Measurements from ENCODE around the gene HHIPL2. TPM values are rescaled to one million over a fixed set of nuclear protein-coding genes. Genes with fewer than 3 reads are reported as not detected.

HHIPL2 gene
- total and polyA plus RNA-seq, 2 of the 4 experiments (the other 2 are of a cell fraction): under 0.01 to 0.12 TPM

DNA sequence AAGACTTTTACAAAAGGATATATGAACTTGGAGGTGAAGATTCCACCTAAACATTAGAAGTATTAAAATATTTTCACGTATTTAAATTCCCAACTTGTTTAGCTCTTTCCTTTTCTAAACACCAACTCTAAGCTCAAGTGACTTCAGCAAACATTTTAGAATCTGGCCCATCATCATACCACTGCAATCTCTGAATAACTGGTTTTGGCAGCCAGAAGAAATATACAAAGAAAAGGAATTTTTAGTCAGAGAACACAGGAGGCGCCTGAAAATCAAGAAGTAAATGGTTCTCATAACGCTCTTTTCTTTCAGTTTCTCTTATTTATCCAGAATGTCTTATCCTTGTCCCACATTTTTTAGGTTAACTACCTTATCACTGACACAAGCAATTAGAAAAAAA is 31.4 kb upstream of the HHIPL2 start:
- CTCF ChIA-PET: no interaction called here

More for the DNA sequence above, 31.4 kb upstream of the HHIPL2 start:
- intact Hi-C loops (cut with micrococcal nuclease) (no loop called here), dilution Hi-C loops (cut with HindIII; ENCODE audit: low sequenced_read_pairs, unreplicated experiment) (no loop called here), in situ Hi-C loops (cut with MboI; ENCODE audit: low sequenced_read_pairs) (no loop called here)
- Histone ChIP-seq H3K9ac (ENCODE audit: low read depth, low read length) (no peak overlapping the region), H3K79me1 (ENCODE audit: low read depth in 1 of 2, low read length in 2 of 2) (peaks cover 3 to 6% of the 10 kb centered on the region in 2 experiments; a peak in 2 of 4 replicates), H2AK5ac (ENCODE audit: low read depth, low read length) (no peak overlapping the region), H3K9me1 (ENCODE audit: insufficient read depth, low read length) (0 out of 2 replicates have a peak, but pooled peaks cover 2% of the 10 kb centered on the region), H3K9me3 (ENCODE audit: control insufficient read depth, insufficient read depth, low read length) (no peaks in the 10 kb centered on the region), H2AFZ (replicated peaks; ENCODE audit: low read length, poor library complexity) (no peak overlapping the region), H3K23ac (ENCODE audit: low read depth, low read length) (no peak overlapping the region), H3K36me3 (ENCODE audit: control insufficient read depth, insufficient read depth, low read length) (peaks cover 2% of the 10 kb centered on the region), H4K91ac (ENCODE audit: insufficient read depth, low read depth, low read length) (no peak overlapping the region), H2BK120ac (ENCODE audit: low read depth, low read length) (no peak overlapping the region), H3K4ac (ENCODE audit: low read depth, low read length) (no peak overlapping the region), H3K27ac (ENCODE audit: insufficient read depth, low read length) (no peak overlapping the region), H3K27me3 (ENCODE audit: control insufficient read depth, insufficient read depth, low read length) (no peaks in the 10 kb centered on the region), H3K14ac (replicated peaks; ENCODE audit: low read depth, low read length) (no peak overlapping the region), H4K20me1 (ENCODE audit: insufficient read depth, low read length) (no peaks in the 10 kb centered on the region), H2BK20ac (ENCODE audit: low read depth, low read length) (no peak overlapping the region), H3K4me3 (ENCODE audit: insufficient read depth, low read depth, low read length) (no peak overlapping the region), H4K5ac (ENCODE audit: low read depth, low read length) (no peak overlapping the region), H2BK15ac (ENCODE audit: low read depth, low read length) (no peak overlapping the region), H2BK5ac (ENCODE audit: low read depth, low read length, poor library complexity, severe bottlenecking) (no peak overlapping the region), H3K18ac (ENCODE audit: low read depth, low read length) (no peak overlapping the region), H3K4me2 (ENCODE audit: low read depth, low read length) (no peak overlapping the region), H3K4me1 (ENCODE audit: control insufficient read depth, insufficient read depth, low read length) (no peaks in the 10 kb centered on the region; the same call in 1 of the 2 replicates), H4K8ac (ENCODE audit: low read depth in 2 of 2, low read length in 2 of 2) (no peak overlapping the region), H3K56ac (ENCODE audit: extremely low read depth, insufficient read depth, low read length) (no peak overlapping the region), H2AK9ac (replicated peaks; ENCODE audit: low read depth, low read length, poor library complexity) (no peak overlapping the region)
- ATAC-seq (ENCODE audit: low read depth) (no peak), DNase-seq (no peak)
- WGBS, 2 experiments (ENCODE audit: extremely low coverage in 2 of 2, insufficient read length in 1 of 2): no CpG with 5 or more reads among the region's 3 CpGs
- POLR2A ChIA-PET (ENCODE audit: unreplicated experiment): no interaction called here
- TF ChIP-seq FOS (IDR thresholded peaks at IDR 0.05; ENCODE audit: low read depth, low read length) (no peak), RFX5 (IDR thresholded peaks at IDR 0.05; ENCODE audit: low read depth, low read length) (no peak), RCOR1 (IDR thresholded peaks at IDR 0.05; ENCODE audit: insufficient replicate concordance, low read length) (no peak), CHD1 (IDR thresholded peaks at IDR 0.05; ENCODE audit: low read depth, low read length) (no peak), CEBPB (IDR thresholded peaks at IDR 0.05; ENCODE audit: low read depth, low read length) (no peak), MXI1 (IDR thresholded peaks at IDR 0.05; ENCODE audit: borderline replicate concordance, low read depth, low read length) (no peak)
- TF ChIP-seq, protein P1, sequence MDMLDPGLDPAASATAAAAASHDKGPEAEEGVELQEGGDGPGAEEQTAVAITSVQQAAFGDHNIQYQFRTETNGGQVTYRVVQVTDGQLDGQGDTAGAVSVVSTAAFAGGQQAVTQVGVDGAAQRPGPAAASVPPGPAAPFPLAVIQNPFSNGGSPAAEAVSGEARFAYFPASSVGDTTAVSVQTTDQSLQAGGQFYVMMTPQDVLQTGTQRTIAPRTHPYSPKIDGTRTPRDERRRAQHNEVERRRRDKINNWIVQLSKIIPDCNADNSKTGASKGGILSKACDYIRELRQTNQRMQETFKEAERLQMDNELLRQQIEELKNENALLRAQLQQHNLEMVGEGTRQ (IDR thresholded peaks at IDR 0.05; ENCODE audit: low read depth, low read length): no peak
- TF ChIP-seq, protein P2, sequence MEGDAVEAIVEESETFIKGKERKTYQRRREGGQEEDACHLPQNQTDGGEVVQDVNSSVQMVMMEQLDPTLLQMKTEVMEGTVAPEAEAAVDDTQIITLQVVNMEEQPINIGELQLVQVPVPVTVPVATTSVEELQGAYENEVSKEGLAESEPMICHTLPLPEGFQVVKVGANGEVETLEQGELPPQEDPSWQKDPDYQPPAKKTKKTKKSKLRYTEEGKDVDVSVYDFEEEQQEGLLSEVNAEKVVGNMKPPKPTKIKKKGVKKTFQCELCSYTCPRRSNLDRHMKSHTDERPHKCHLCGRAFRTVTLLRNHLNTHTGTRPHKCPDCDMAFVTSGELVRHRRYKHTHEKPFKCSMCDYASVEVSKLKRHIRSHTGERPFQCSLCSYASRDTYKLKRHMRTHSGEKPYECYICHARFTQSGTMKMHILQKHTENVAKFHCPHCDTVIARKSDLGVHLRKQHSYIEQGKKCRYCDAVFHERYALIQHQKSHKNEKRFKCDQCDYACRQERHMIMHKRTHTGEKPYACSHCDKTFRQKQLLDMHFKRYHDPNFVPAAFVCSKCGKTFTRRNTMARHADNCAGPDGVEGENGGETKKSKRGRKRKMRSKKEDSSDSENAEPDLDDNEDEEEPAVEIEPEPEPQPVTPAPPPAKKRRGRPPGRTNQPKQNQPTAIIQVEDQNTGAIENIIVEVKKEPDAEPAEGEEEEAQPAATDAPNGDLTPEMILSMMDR (conservative IDR thresholded peaks at IDR 0.05; ENCODE audit: low read depth, low read length): no peak
- BruUV-seq (replicated peaks): no TSS peak

Measured in IMR-90 (cell line).